ENCODE measurements around the gene STIM2.

STIM2 gene

DNA sequence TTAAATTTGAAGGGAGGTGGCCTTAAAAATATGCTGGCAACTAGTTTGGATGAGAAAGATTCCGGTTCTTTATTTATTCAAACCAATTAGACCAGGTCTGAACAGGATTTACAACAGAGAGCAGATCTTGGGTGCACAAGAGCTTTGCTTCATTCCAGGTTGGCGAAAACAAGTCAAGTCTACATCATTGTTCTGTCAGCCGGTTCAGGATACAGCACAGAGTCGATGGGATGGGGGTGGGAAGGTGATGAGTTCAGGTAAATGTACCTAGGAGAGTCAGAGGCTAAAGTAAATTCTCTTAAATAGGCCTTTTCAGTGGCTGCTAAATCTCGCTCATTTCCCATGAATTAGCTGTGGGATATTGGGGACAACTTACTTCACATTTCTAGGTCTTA, 882 bp upstream of the STIM2 start:
- POLR2A ChIA-PET: interaction anchor here (0.7 to 0.8 kb wide), 2 partner anchors 20 to 54 kb away, joined by 3 read pairs; no protein-coding TSS in a partner anchor
- no peak for TF ChIP-seq CTBP1 (IDR thresholded peaks at IDR 0.05; ENCODE audit: borderline replicate concordance)
- no peak for TF ChIP-seq FOXA1 (IDR thresholded peaks at IDR 0.05)
- no peak for DNase-seq (ENCODE audit: extremely low spot score)
- CTCF ChIA-PET: no interaction called here

DNA sequence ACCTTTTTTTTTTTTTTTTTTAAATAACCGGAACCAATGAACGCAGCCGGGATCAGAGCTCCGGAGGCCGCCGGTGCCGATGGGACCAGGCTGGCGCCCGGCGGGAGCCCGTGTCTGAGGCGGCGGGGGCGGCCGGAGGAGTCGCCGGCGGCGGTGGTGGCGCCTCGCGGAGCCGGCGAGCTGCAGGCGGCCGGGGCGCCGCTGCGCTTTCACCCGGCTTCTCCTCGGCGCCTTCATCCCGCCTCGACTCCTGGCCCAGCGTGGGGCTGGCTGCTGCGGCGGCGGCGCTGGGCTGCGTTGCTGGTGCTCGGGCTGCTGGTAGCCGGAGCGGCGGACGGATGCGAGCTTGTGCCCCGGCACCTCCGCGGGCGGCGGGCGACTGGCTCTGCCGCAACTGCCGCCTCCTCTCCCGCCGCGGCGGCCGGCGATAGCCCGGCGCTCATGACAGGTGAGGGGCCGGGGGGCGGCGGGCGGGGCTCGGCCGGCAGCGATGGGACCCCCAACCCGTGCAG, 337 bp downstream of the STIM2 start:
- ChIA-PET POLR2A (interaction anchor here (1.2 kb wide), 1 partner anchor 19 kb away, joined by 3 read pairs; no protein-coding TSS in a partner anchor), CTCF (no interaction called here)

DNA sequence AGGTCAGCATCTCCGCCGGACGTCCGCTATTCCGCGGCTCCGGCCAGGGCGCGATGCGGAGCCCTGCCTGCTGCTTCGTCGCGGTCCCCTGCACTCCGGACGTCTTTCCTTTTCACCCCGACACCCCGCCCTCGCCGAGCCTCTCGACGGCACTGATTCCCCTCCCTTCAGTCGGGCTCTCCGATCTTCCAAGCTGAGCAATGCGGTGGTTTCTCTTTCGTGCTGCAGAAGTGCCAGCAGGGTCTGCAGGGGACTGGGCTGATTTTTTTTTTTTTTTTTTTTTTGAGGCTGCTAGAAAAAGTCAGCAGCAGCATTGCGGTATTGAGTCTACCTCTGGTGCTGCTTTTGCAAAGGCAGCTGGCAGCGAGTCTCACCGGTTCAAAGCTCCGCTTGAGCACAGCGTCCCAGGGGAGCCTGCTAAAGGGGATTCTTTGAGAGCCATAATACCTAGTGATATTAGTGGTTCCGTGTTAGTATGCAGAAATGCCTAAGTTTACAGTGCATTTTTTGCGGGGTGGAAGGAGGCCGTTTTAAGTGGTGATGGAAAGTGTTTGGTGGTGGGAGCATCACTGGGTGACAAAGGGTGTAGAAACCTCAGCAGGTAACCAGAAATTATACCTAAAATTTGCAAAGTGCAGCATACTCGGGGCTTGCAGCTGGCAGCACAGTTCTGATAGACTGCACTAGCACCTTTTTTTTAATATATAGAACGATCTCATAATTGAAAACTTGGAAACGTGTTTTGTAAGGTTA, 969 bp downstream of the STIM2 start:
- ChIA-PET CTCF (no interaction called here), POLR2A (interaction anchor here (1.2 kb wide), 1 partner anchor 20 kb away, joined by 3 read pairs; no protein-coding TSS in a partner anchor)
- DNase-seq (ENCODE audit: extremely low spot score): peak; percentile 20
- TF ChIP-seq ZNF384 (IDR thresholded peaks at IDR 0.05): peak; percentile 73; the same call in 1 of the 2 replicates
- TF ChIP-seq SUZ12 (IDR thresholded peaks at IDR 0.05): no peak
- no peak for TF ChIP-seq ELF4 (IDR thresholded peaks at IDR 0.05)
- no peak for TF ChIP-seq FOXK2 (IDR thresholded peaks at IDR 0.05)
- TF ChIP-seq HDGF (IDR thresholded peaks at IDR 0.05; ENCODE audit: borderline replicate concordance): no peak
- TF ChIP-seq CTBP1 (IDR thresholded peaks at IDR 0.05; ENCODE audit: borderline replicate concordance): no peak

More for the DNA sequence above, 337 bp downstream of the STIM2 start:
- DNase-seq (ENCODE audit: extremely low spot score): peak; percentile 13
- TF ChIP-seq FOXK2 (IDR thresholded peaks at IDR 0.05) (no peak), ARNT (IDR thresholded peaks at IDR 0.05) (no peak), LEF1 (IDR thresholded peaks at IDR 0.05; ENCODE audit: borderline replicate concordance) (no peak), BHLHE40 (IDR thresholded peaks at IDR 0.05; ENCODE audit: borderline replicate concordance) (no peak), CTBP1 (IDR thresholded peaks at IDR 0.05; ENCODE audit: borderline replicate concordance) (no peak), L3MBTL2 (conservative IDR thresholded peaks at IDR 0.05) (no peak), SP1 (IDR thresholded peaks at IDR 0.05) (no peak), TARDBP (IDR thresholded peaks at IDR 0.05) (no peak), FOXM1 (IDR thresholded peaks at IDR 0.05; ENCODE audit: borderline replicate concordance) (no peak), ELF4 (IDR thresholded peaks at IDR 0.05) (no peak), FOXA1 (IDR thresholded peaks at IDR 0.05) (no peak), ZNF384 (IDR thresholded peaks at IDR 0.05) (no peak), HDGF (IDR thresholded peaks at IDR 0.05; ENCODE audit: borderline replicate concordance) (no peak), SUZ12 (IDR thresholded peaks at IDR 0.05) (no peak), NFRKB (IDR thresholded peaks at IDR 0.05) (no peak)
- TF ChIP-seq, protein P1, sequence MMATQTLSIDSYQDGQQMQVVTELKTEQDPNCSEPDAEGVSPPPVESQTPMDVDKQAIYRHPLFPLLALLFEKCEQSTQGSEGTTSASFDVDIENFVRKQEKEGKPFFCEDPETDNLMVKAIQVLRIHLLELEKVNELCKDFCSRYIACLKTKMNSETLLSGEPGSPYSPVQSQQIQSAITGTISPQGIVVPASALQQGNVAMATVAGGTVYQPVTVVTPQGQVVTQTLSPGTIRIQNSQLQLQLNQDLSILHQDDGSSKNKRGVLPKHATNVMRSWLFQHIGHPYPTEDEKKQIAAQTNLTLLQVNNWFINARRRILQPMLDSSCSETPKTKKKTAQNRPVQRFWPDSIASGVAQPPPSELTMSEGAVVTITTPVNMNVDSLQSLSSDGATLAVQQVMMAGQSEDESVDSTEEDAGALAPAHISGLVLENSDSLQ (IDR thresholded peaks at IDR 0.05): no peak

DNA sequence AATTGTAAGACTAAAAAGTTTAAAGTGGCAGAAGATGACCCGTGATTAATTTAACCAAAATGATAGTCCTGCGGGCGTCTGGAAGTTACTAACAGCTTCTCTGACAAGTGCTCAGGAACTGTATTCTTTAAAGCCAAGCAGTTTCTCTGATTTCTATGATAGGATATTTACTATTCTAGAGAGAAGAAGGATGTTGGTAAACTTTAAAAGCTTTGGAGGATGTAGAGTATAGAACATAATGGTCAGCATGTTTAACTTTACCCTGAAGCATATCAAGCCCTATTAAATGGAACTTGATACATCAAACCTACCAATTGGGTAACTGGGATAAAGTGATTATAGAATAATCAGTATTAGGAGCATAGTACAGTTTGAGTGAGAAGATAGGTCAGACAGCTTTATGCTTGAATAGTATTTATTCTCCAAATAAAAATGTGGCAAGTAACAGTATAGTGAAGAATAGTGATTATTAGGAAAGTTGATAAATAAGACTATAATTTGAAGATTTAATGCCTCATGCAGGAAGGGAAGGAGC, 1.8 kb downstream of the STIM2 start:
- TF ChIP-seq FOXA1 (IDR thresholded peaks at IDR 0.05) (no peak), BHLHE40 (IDR thresholded peaks at IDR 0.05; ENCODE audit: borderline replicate concordance) (no peak), FOXM1 (IDR thresholded peaks at IDR 0.05; ENCODE audit: borderline replicate concordance) (no peak), ZNF384 (IDR thresholded peaks at IDR 0.05) (no peak), CTBP1 (IDR thresholded peaks at IDR 0.05; ENCODE audit: borderline replicate concordance) (no peak), NFRKB (IDR thresholded peaks at IDR 0.05) (no peak), ARNT (IDR thresholded peaks at IDR 0.05) (no peak), LEF1 (IDR thresholded peaks at IDR 0.05; ENCODE audit: borderline replicate concordance) (no peak), HDGF (IDR thresholded peaks at IDR 0.05; ENCODE audit: borderline replicate concordance) (no peak), TARDBP (IDR thresholded peaks at IDR 0.05) (no peak), SUZ12 (IDR thresholded peaks at IDR 0.05) (no peak), FOXK2 (IDR thresholded peaks at IDR 0.05) (no peak), ELF4 (IDR thresholded peaks at IDR 0.05) (no peak), SP1 (IDR thresholded peaks at IDR 0.05) (no peak), L3MBTL2 (conservative IDR thresholded peaks at IDR 0.05) (no peak)
- TF ChIP-seq, protein P1 (IDR thresholded peaks at IDR 0.05): no peak
- no peak for DNase-seq (ENCODE audit: extremely low spot score)
- CTCF ChIA-PET: interaction anchor here (0.7 kb wide), 1 partner anchor 364 kb away, joined by 5 read pairs; no protein-coding TSS in a partner anchor
- POLR2A ChIA-PET: no interaction called here

DNA sequence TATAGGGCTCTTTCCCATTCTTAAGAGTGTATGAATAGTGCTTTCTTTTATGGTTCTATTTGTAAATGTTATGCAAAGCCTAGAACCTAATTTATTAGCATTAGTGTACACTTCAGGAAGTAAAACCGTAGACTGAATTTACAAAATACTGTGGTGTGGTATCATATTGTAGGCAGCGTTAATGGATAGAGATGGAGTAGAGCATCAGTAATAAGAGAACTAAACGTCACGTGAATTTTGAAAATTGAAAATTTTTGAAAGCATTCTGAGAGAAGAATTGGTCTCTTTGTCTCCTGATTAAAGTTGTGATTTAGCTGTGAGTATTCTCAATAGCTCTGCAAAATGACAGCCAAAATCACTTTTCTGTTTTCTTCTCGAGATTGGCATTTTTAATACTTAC, 2.9 kb downstream of the STIM2 start:
- TF ChIP-seq, protein P1 (IDR thresholded peaks at IDR 0.05): 0 out of 2 replicates have a peak, but pooled peaks have one; percentile 26
- TF ChIP-seq ELF4 (IDR thresholded peaks at IDR 0.05): no peak
- ChIA-PET CTCF (interaction anchor here (0.6 kb wide), 1 partner anchor 408 kb away, joined by 3 read pairs; no protein-coding TSS in a partner anchor), POLR2A (no interaction called here)

DNA sequence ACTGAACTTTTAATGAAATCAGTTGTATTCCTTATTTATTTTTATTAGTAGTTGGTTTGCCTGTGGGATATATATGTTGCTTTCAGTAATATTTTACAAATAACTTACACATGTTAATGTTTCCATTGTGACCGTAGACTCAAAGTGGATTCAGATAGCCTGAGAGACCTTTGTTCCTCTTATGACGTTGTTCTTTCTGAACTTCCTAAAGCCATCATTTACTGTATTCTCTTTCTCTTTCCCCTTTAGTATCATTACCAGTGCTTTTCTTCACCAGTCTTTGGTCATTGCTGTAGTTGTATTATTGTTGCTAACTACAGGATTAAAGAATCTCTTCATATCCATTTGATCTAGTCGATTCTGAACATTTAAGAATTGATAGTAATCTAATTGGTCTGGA, 4.3 kb downstream of the STIM2 start:
- POLR2A ChIA-PET: no interaction called here
- TF ChIP-seq SP1 (IDR thresholded peaks at IDR 0.05): no peak
- TF ChIP-seq, protein P1 (IDR thresholded peaks at IDR 0.05): no peak
- no peak for TF ChIP-seq FOXA1 (IDR thresholded peaks at IDR 0.05)
- no peak for TF ChIP-seq ELF4 (IDR thresholded peaks at IDR 0.05)
- TF ChIP-seq ZNF384 (IDR thresholded peaks at IDR 0.05): no peak
- no peak for TF ChIP-seq SUZ12 (IDR thresholded peaks at IDR 0.05)
- no peak for TF ChIP-seq FOXK2 (IDR thresholded peaks at IDR 0.05)
- TF ChIP-seq NFRKB (IDR thresholded peaks at IDR 0.05): no peak
- TF ChIP-seq BHLHE40 (IDR thresholded peaks at IDR 0.05; ENCODE audit: borderline replicate concordance): no peak
- no peak for TF ChIP-seq CTBP1 (IDR thresholded peaks at IDR 0.05; ENCODE audit: borderline replicate concordance)
- no peak for TF ChIP-seq FOXM1 (IDR thresholded peaks at IDR 0.05; ENCODE audit: borderline replicate concordance)
- TF ChIP-seq ARNT (IDR thresholded peaks at IDR 0.05): no peak
- no peak for TF ChIP-seq HDGF (IDR thresholded peaks at IDR 0.05; ENCODE audit: borderline replicate concordance)
- no peak for TF ChIP-seq TARDBP (IDR thresholded peaks at IDR 0.05)
- TF ChIP-seq LEF1 (IDR thresholded peaks at IDR 0.05; ENCODE audit: borderline replicate concordance): no peak
- no peak for TF ChIP-seq L3MBTL2 (conservative IDR thresholded peaks at IDR 0.05)
- CTCF ChIA-PET: no interaction called here
- DNase-seq (ENCODE audit: extremely low spot score): no peak

More for the DNA sequence above, 2.9 kb downstream of the STIM2 start:
- no peak for DNase-seq (ENCODE audit: extremely low spot score)
